ENCODE measurements around the gene CLIP4. TPM values are rescaled to one million over a fixed set of nuclear protein-coding genes. Genes with fewer than 3 reads are reported as not detected.

CLIP4 gene
- total RNA-seq, 1 experiment from 2014 or later: 1.2 TPM

DNA sequence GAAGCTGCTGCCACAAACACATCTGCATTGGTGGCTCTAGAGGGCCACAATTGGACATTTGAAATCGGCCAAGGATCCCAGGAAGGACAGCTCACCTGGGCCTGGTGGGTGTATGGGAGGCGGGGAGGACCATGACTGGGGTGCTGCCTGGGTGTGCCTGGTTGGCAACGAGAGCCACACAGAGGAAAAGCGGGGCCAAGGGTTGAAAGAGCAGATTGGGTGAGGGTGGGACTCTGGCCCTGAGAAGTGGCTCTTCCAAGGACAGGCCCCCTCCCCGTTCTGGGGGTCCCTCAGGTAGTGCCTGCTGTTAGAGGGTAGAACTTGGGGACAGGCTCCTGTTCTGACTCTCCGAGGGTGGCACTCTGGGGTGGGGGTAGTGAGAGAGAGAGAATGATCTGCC is 102.9 kb downstream of the CLIP4 start:
- no peak overlapping the region for H3K27ac Mint-ChIP-seq (ENCODE audit: unreplicated experiment)

DNA sequence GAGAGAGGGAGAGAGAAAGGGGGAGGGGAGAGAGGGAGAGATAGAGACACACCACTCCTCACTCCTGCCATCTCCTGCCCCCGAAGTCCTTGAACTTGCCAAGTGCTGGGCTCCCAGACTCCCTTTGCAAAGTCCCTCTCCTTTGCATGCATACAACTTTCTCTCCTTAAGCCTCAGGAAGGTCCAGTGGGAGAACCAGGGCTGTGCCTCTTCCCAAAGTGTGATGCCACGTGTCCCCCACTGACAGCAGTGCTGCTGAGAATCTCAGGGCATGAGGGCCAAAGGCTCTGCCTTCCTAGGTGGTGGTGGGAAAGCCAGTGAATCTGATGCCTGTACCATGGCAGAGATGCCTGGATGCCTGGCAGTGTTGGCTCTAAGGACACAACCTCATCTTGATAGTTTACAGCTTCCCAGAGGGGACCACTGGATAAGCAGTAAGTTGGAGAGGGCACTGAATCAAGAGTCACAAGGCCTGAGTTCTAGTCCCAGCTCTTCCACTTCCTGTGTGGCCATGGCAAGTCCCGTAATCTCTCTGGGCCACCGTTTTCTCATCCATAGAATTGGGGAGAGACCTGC is 103.4 kb downstream of the CLIP4 start:
- Histone ChIP-seq H3K27me3 (replicated peaks; ENCODE audit: control insufficient read depth, insufficient read depth, low read length) (no peaks in the 10 kb centered on the region), H3K4me1 (no peaks in the 10 kb centered on the region), H3K9me3 (no peaks in the 10 kb centered on the region), H3K36me3 (ENCODE audit: control insufficient read depth, insufficient read depth, low read length) (no peaks in the 10 kb centered on the region), H3K4me3 (ENCODE audit: low read depth, low read length) (no peak overlapping the region)
- Mint-ChIP-seq H3K36me3 (ENCODE audit: insufficient read depth, unreplicated experiment) (no peaks in the 10 kb centered on the region), H3K4me3 (ENCODE audit: unreplicated experiment) (no peak overlapping the region), H3K4me1 (ENCODE audit: low read depth, unreplicated experiment) (no peaks in the 10 kb centered on the region), H3K27me3 (ENCODE audit: insufficient read depth, unreplicated experiment) (peaks cover 6% of the 10 kb centered on the region), H3K9me3 (ENCODE audit: unreplicated experiment) (no peaks in the 10 kb centered on the region), H3K27ac (ENCODE audit: unreplicated experiment) (no peak overlapping the region)
- ChIA-PET POLR2A (no interaction called here), CTCF (no interaction called here)
- DNase-seq: no peak
- no TSS peak for BruUV-seq (replicated peaks)
- intact Hi-C loops (cut with micrococcal nuclease; ENCODE audit: unreplicated experiment): no loop called here
- TF ChIP-seq, protein P1, sequence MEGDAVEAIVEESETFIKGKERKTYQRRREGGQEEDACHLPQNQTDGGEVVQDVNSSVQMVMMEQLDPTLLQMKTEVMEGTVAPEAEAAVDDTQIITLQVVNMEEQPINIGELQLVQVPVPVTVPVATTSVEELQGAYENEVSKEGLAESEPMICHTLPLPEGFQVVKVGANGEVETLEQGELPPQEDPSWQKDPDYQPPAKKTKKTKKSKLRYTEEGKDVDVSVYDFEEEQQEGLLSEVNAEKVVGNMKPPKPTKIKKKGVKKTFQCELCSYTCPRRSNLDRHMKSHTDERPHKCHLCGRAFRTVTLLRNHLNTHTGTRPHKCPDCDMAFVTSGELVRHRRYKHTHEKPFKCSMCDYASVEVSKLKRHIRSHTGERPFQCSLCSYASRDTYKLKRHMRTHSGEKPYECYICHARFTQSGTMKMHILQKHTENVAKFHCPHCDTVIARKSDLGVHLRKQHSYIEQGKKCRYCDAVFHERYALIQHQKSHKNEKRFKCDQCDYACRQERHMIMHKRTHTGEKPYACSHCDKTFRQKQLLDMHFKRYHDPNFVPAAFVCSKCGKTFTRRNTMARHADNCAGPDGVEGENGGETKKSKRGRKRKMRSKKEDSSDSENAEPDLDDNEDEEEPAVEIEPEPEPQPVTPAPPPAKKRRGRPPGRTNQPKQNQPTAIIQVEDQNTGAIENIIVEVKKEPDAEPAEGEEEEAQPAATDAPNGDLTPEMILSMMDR (IDR thresholded peaks at IDR 0.05; ENCODE audit: insufficient read depth in 1 of 2, low read depth in 1 of 2, low read length in 1 of 2, severe bottlenecking in 1 of 2, unreplicated experiment in 1 of 2): no peak

More for the DNA sequence above, 102.9 kb downstream of the CLIP4 start:
- intact Hi-C loops (cut with micrococcal nuclease; ENCODE audit: unreplicated experiment): no loop called here
- Histone ChIP-seq H3K4me3 (ENCODE audit: low read depth, low read length) (no peak overlapping the region), H3K4me1 (no peaks in the 10 kb centered on the region), H3K9me3 (no peaks in the 10 kb centered on the region), H3K36me3 (ENCODE audit: control insufficient read depth, insufficient read depth, low read length) (no peaks in the 10 kb centered on the region), H3K27me3 (replicated peaks; ENCODE audit: control insufficient read depth, insufficient read depth, low read length) (no peaks in the 10 kb centered on the region)
- CTCF ChIA-PET: no interaction called here
- no TSS peak for BruUV-seq (replicated peaks)
- H3K4me1 Mint-ChIP-seq (ENCODE audit: low read depth, unreplicated experiment): no peaks in the 10 kb centered on the region
- POLR2A ChIA-PET: no interaction called here
- peaks cover 6% of the 10 kb centered on the region for H3K27me3 Mint-ChIP-seq (ENCODE audit: insufficient read depth, unreplicated experiment)
- DNase-seq: no peak
- H3K9me3 Mint-ChIP-seq (ENCODE audit: unreplicated experiment): no peaks in the 10 kb centered on the region
- TF ChIP-seq, protein P1 (IDR thresholded peaks at IDR 0.05; ENCODE audit: insufficient read depth in 1 of 2, low read depth in 1 of 2, low read length in 1 of 2, severe bottlenecking in 1 of 2, unreplicated experiment in 1 of 2): no peak
- H3K4me3 Mint-ChIP-seq (ENCODE audit: unreplicated experiment): no peak overlapping the region
- no peaks in the 10 kb centered on the region for H3K36me3 Mint-ChIP-seq (ENCODE audit: insufficient read depth, unreplicated experiment)

DNA sequence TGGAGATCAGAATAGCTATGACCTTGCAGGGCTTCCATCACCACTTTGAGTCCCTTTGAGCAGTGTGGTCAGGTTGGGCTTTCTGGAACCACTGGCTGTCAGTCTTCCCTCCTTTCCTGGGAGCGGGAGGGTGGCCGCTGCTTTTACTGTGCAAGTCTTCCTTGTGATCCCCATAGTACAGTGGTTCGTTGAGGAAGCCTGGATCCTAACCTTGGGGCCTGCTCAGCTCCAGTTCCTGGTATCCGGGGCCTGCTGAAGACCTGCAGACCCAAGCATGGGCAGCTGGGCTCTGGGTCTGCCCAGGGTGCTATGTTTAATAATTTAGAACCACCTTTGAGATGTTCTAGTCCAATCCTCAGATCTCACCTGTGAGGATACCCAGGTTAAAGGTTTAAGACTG is 104.2 kb downstream of the CLIP4 start:
- Histone ChIP-seq H3K4me3 (ENCODE audit: low read depth, low read length) (no peak overlapping the region), H3K9me3 (no peaks in the 10 kb centered on the region), H3K36me3 (ENCODE audit: control insufficient read depth, insufficient read depth, low read length) (no peaks in the 10 kb centered on the region), H3K4me1 (no peaks in the 10 kb centered on the region), H3K27me3 (replicated peaks; ENCODE audit: control insufficient read depth, insufficient read depth, low read length) (no peaks in the 10 kb centered on the region)
- Mint-ChIP-seq H3K4me3 (ENCODE audit: unreplicated experiment) (no peak overlapping the region), H3K4me1 (ENCODE audit: low read depth, unreplicated experiment) (no peaks in the 10 kb centered on the region), H3K9me3 (ENCODE audit: unreplicated experiment) (no peaks in the 10 kb centered on the region), H3K36me3 (ENCODE audit: insufficient read depth, unreplicated experiment) (no peaks in the 10 kb centered on the region), H3K27me3 (ENCODE audit: insufficient read depth, unreplicated experiment) (peaks cover 6% of the 10 kb centered on the region), H3K27ac (ENCODE audit: unreplicated experiment) (no peak overlapping the region)
- intact Hi-C loops (cut with micrococcal nuclease; ENCODE audit: unreplicated experiment): no loop called here
- ChIA-PET POLR2A (no interaction called here), CTCF (no interaction called here)
- TF ChIP-seq, protein P1 (IDR thresholded peaks at IDR 0.05; ENCODE audit: insufficient read depth in 1 of 2, low read depth in 1 of 2, low read length in 1 of 2, severe bottlenecking in 1 of 2, unreplicated experiment in 1 of 2): no peak
- DNase-seq: no peak
- no TSS peak for BruUV-seq (replicated peaks)

Data from Caco-2 (cell line).